ENCODE measurements around the gene RAD9A. TPM values are rescaled to one million over a fixed set of nuclear protein-coding genes. Genes with fewer than 3 reads are reported as not detected.

Gene RAD9A
- total RNA-seq, 1 donor from 2014 or later: 18.5 TPM

DNA sequence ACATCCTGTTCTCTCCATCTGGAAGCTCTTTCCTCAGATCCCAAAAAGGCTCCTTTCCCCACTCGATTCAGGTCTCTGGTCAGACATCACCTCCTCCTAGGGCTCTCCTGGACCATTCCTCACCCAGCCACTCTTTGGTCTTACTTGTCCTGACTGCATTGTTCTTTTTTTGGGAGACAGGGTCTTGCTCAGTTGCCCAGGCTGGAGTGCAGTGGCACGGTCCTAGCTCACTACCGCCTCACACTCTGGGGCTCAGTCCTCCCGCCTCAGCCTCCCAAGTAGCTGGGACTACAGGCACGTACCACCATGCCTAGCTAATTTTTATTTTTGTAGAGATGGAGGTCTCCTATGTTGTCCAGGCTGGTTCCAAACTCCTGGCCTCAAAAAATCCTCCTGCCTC is 53.7 kb downstream of the RAD9A start:
- TF ChIP-seq, protein P1, sequence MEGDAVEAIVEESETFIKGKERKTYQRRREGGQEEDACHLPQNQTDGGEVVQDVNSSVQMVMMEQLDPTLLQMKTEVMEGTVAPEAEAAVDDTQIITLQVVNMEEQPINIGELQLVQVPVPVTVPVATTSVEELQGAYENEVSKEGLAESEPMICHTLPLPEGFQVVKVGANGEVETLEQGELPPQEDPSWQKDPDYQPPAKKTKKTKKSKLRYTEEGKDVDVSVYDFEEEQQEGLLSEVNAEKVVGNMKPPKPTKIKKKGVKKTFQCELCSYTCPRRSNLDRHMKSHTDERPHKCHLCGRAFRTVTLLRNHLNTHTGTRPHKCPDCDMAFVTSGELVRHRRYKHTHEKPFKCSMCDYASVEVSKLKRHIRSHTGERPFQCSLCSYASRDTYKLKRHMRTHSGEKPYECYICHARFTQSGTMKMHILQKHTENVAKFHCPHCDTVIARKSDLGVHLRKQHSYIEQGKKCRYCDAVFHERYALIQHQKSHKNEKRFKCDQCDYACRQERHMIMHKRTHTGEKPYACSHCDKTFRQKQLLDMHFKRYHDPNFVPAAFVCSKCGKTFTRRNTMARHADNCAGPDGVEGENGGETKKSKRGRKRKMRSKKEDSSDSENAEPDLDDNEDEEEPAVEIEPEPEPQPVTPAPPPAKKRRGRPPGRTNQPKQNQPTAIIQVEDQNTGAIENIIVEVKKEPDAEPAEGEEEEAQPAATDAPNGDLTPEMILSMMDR (IDR thresholded peaks at IDR 0.05): no peak
- no peaks in the 10 kb centered on the region for H3K9me3 Mint-ChIP-seq (ENCODE audit: unreplicated experiment)
- peak overlapping the region; percentile 83 for H3K4me3 Mint-ChIP-seq (ENCODE audit: unreplicated experiment)
- H3K4me1 Mint-ChIP-seq (ENCODE audit: unreplicated experiment): peaks cover 18% of the 10 kb centered on the region
- H3K27ac Mint-ChIP-seq (ENCODE audit: unreplicated experiment): no peak overlapping the region
- peaks cover 2% of the 10 kb centered on the region for H3K36me3 Mint-ChIP-seq (ENCODE audit: unreplicated experiment)
- DNase-seq (ENCODE audit: extremely low spot score, unreplicated experiment): no peak
- H3K27me3 Mint-ChIP-seq (ENCODE audit: unreplicated experiment): no peaks in the 10 kb centered on the region

Other genes with a start within 250 kb of the RAD9A start
- gene GRK2, start 125.5 kb upstream of the RAD9A start, total RNA-seq: 41.5 and 45.0 TPM in 2 replicates
- gene ANKRD13D, start 102.7 kb upstream of the RAD9A start, total RNA-seq: 54.3 and 56.2 TPM in 2 replicates
- gene SSH3, start 88.5 kb upstream of the RAD9A start, total RNA-seq: 28.5 and 28.6 TPM in 2 replicates
- gene POLD4, start 38.4 kb upstream of the RAD9A start, total RNA-seq: 53.2 and 64.0 TPM in 2 replicates
- 7.2 and 7.8 TPM in 2 replicates for gene CLCF1, start 18.4 kb upstream of the RAD9A start, total RNA-seq
- 132 and 140 TPM in 2 replicates for gene PPP1CA, start 9.9 kb downstream of the RAD9A start, total RNA-seq
- not detected in 2 replicates for gene TBC1D10C, start 12.1 kb downstream of the RAD9A start, total RNA-seq
- gene CARNS1, start 23.7 kb downstream of the RAD9A start, total RNA-seq: 0.24 and 0.27 TPM in 2 replicates
- 42.7 and 49.5 TPM in 2 replicates for gene RPS6KB2, start 36.5 kb downstream of the RAD9A start, total RNA-seq
- 0.89 and 1.2 TPM in 2 replicates for gene PTPRCAP, start 45.7 kb downstream of the RAD9A start, total RNA-seq
- gene CORO1B, start 51.5 kb downstream of the RAD9A start, total RNA-seq: 114 and 116 TPM in 2 replicates
- gene GPR152, start 60.7 kb downstream of the RAD9A start, total RNA-seq: not detected in 2 replicates
- 0.35 TPM in 1 of 2 replicates, not detected in the other for gene CABP4, start 63.4 kb downstream of the RAD9A start, total RNA-seq
- gene TMEM134, start 77.3 kb downstream of the RAD9A start, total RNA-seq: 51.4 and 54.5 TPM in 2 replicates
- gene AIP, start 91.0 kb downstream of the RAD9A start, total RNA-seq: 76.5 and 79.9 TPM in 2 replicates
- gene PITPNM1, start 113.4 kb downstream of the RAD9A start, total RNA-seq: 46.7 and 46.9 TPM in 2 replicates
- gene CDK2AP2, start 116.2 kb downstream of the RAD9A start, total RNA-seq: 32.2 and 37.4 TPM in 2 replicates
- gene CABP2, start 131.5 kb downstream of the RAD9A start, total RNA-seq: not detected in 2 replicates
- gene GSTP1, start 191.8 kb downstream of the RAD9A start, total RNA-seq: 509 and 544 TPM in 2 replicates
- gene NDUFV1, start 214.9 kb downstream of the RAD9A start, total RNA-seq: 180 and 185 TPM in 2 replicates
- gene NUDT8, start 238.0 kb downstream of the RAD9A start, total RNA-seq: 5.9 and 8.0 TPM in 2 replicates
- gene TBX10, start 247.8 kb downstream of the RAD9A start, total RNA-seq: not detected in 2 replicates

Data from osteocyte (in vitro differentiated cells).